ENCODE measurements around the gene TSC22D4. TPM values are rescaled to one million over a fixed set of nuclear protein-coding genes. Genes with fewer than 3 reads are reported as not detected.

TSC22D4 gene
- total RNA-seq, 2 experiments from 2014 or later: 34.6 to 36.5 TPM

DNA sequence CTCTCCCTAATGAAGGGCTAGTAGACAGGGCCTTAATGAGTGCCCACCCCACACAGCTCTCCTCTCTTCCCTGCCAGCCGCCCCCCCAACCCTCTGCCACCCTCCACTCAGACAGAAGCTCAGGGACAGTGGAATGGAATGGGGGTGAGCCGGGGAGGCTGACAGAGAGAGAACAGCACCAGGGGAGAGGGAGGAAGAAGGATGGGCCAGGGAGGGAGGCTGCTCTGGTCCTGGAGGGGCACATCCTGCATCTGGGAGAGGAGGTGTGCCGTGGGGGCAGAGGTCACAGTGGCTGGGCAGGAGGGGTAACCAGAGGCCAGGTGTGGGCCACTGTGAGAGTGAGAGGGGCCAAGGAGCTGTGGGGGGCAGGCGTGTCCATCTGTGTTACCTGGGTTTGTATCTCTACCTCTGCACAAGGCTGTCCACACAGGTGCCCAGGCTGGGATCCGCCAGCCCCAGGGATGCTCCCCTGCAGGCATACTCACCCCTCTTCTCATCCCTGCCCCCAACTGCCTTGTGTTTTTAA is 7.2 kb upstream of the TSC22D4 start:
- Histone ChIP-seq H3K4me1 (ENCODE audit: insufficient read depth, low read length) (peaks cover 39% of the 10 kb centered on the region), H3K36me3 (ENCODE audit: insufficient read depth, low read length) (no peaks in the 10 kb centered on the region), H3K4me3 (ENCODE audit: low read length) (no peak overlapping the region), H3K27ac (ENCODE audit: low read depth in 1 of 2, low read length in 2 of 2) (no peak overlapping the region), H3K9me3 (ENCODE audit: control insufficient read depth in 1 of 2, insufficient read depth in 1 of 2, low read length in 2 of 2) (no peaks in the 10 kb centered on the region), H3K27me3 (ENCODE audit: control insufficient read depth in 1 of 2, insufficient read depth in 2 of 2, low read length in 2 of 2) (no peaks in the 10 kb centered on the region)
- DNase-seq (no peak), ATAC-seq (ENCODE audit: poor library complexity) (no peak)
- peak overlapping the region; percentile 43 for H3K27ac Mint-ChIP-seq
- no peaks in the 10 kb centered on the region for H3K36me3 Mint-ChIP-seq (ENCODE audit: low read depth)
- CTCF ChIA-PET: interaction anchor here (1.2 kb wide), 1 partner anchor 74 kb away, joined by 3 read pairs; no protein-coding TSS in a partner anchor
- no peak overlapping the region for H3K4me3 Mint-ChIP-seq
- no peaks in the 10 kb centered on the region for H3K9me3 Mint-ChIP-seq
- intact Hi-C loops (cut with DNase I, micrococcal nuclease): no loop called here
- TF ChIP-seq, protein P1, sequence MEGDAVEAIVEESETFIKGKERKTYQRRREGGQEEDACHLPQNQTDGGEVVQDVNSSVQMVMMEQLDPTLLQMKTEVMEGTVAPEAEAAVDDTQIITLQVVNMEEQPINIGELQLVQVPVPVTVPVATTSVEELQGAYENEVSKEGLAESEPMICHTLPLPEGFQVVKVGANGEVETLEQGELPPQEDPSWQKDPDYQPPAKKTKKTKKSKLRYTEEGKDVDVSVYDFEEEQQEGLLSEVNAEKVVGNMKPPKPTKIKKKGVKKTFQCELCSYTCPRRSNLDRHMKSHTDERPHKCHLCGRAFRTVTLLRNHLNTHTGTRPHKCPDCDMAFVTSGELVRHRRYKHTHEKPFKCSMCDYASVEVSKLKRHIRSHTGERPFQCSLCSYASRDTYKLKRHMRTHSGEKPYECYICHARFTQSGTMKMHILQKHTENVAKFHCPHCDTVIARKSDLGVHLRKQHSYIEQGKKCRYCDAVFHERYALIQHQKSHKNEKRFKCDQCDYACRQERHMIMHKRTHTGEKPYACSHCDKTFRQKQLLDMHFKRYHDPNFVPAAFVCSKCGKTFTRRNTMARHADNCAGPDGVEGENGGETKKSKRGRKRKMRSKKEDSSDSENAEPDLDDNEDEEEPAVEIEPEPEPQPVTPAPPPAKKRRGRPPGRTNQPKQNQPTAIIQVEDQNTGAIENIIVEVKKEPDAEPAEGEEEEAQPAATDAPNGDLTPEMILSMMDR (IDR thresholded peaks at IDR 0.05): no peak
- H3K27me3 Mint-ChIP-seq: no peaks in the 10 kb centered on the region
- peaks cover 27% of the 10 kb centered on the region for H3K4me1 Mint-ChIP-seq (ENCODE audit: low read depth)
- POLR2A ChIA-PET: no interaction called here

DNA sequence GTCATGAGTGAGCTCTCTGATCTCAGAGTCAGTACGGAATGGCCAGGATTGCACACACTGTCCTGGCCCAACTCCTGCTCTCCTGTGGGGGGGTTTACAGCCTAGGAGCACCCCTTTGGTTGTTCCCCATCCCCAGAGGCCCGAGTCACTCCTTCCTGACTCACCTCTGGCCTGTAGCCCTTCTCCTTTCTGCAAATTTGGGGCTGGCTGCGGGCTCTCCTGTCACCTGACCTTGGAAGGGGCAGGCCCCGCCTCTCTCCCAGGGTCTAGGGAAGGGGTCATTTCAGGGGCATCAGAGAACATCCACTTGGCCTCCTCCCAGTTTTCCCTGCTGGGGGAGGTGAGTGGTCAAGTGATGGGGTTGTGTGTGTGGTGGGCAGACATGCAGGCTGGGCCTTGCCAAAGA is 6.5 kb upstream of the TSC22D4 start:
- CTCF ChIA-PET: interaction anchor here (1.0 kb wide), 2 partner anchors 16 to 74 kb away, joined by 3 read pairs; no protein-coding TSS in a partner anchor

DNA sequence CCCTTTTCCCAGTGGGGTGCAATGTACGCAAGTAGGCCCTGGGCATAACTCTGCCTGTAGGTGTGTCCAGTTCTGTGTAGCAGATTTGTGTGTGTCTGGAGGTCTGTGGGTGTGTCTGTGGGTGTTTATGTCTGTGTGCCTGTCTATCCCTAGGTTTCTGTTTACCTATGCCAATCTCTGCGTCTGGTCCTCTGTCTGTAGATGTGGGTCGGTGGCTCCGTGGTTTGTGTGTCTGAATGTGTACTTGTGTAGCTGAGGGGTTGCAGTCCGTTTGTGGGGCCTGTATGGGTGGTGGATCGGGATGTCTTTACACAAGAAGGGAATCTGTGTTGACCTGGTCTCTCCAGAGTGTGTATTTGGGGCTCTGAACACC is 5.6 kb upstream of the TSC22D4 start:
- H3K36me3 ChIP-seq (ENCODE audit: insufficient read depth, low read length): no peaks in the 10 kb centered on the region
- TF ChIP-seq, protein P1 (IDR thresholded peaks at IDR 0.05): no peak
- no peak overlapping the region for H3K27ac ChIP-seq (ENCODE audit: low read depth in 1 of 2, low read length in 2 of 2)
- ChIA-PET POLR2A (no interaction called here), CTCF (interaction anchor here (1.0 kb wide), 2 partner anchors 16 to 75 kb away, joined by 3 read pairs; no protein-coding TSS in a partner anchor)
- DNase-seq (peak in 2 of 14 experiments; percentile 37 to 55), ATAC-seq (ENCODE audit: poor library complexity) (peak; percentile 5)
- Mint-ChIP-seq H3K4me1 (ENCODE audit: low read depth) (peaks cover 22% of the 10 kb centered on the region), H3K9me3 (no peaks in the 10 kb centered on the region), H3K4me3 (peak overlapping the region; percentile 71), H3K27me3 (no peaks in the 10 kb centered on the region), H3K27ac (peak overlapping the region; percentile 27), H3K36me3 (ENCODE audit: low read depth) (no peaks in the 10 kb centered on the region)
- H3K4me3 ChIP-seq (ENCODE audit: low read length): no peak overlapping the region
- intact Hi-C loops (cut with DNase I, micrococcal nuclease): loop anchor here in 1 of 2 experiments (5.0 kb wide), 2 partner anchors 53 to 208 kb away; partner anchors contain the start of genes AGFG2 and GIGYF1
- H3K9me3 ChIP-seq (ENCODE audit: control insufficient read depth in 1 of 2, insufficient read depth in 1 of 2, low read length in 2 of 2): no peaks in the 10 kb centered on the region
- peaks cover 40% of the 10 kb centered on the region for H3K4me1 ChIP-seq (ENCODE audit: insufficient read depth, low read length)
- H3K27me3 ChIP-seq (ENCODE audit: control insufficient read depth in 1 of 2, insufficient read depth in 2 of 2, low read length in 2 of 2): no peaks in the 10 kb centered on the region

More for the DNA sequence above, 6.5 kb upstream of the TSC22D4 start:
- Histone ChIP-seq H3K4me3 (ENCODE audit: low read length) (no peak overlapping the region), H3K4me1 (ENCODE audit: insufficient read depth, low read length) (peaks cover 40% of the 10 kb centered on the region), H3K27ac (ENCODE audit: low read depth in 1 of 2, low read length in 2 of 2) (no peak overlapping the region), H3K27me3 (ENCODE audit: control insufficient read depth in 1 of 2, insufficient read depth in 2 of 2, low read length in 2 of 2) (no peaks in the 10 kb centered on the region), H3K36me3 (ENCODE audit: insufficient read depth, low read length) (no peaks in the 10 kb centered on the region), H3K9me3 (ENCODE audit: control insufficient read depth in 1 of 2, insufficient read depth in 1 of 2, low read length in 2 of 2) (no peaks in the 10 kb centered on the region)
- intact Hi-C loops (cut with DNase I, micrococcal nuclease): no loop called here
- Mint-ChIP-seq H3K27me3 (no peaks in the 10 kb centered on the region), H3K36me3 (ENCODE audit: low read depth) (no peaks in the 10 kb centered on the region), H3K4me1 (ENCODE audit: low read depth) (peaks cover 27% of the 10 kb centered on the region), H3K27ac (peak overlapping the region; percentile 43), H3K4me3 (peak overlapping the region; percentile 20), H3K9me3 (no peaks in the 10 kb centered on the region)
- DNase-seq: peak in 1 of 14 experiments; percentile 51
- POLR2A ChIA-PET: no interaction called here
- TF ChIP-seq, protein P1 (IDR thresholded peaks at IDR 0.05): no peak
- ATAC-seq (ENCODE audit: poor library complexity): no peak

Data from CD4-positive, alpha-beta T cell (primary cell).